HG03342 (cell line): Measurements from ENCODE around the gene SUSD1.
A peak's percentile ranks its signal among the peaks of the same experiment; 100 is the strongest.
"Not testable (repeated sequence)": the region's sequence is repeated elsewhere in the genome, so short reads cannot be mapped to it uniquely, and the experiment has no call there.

Experiments
- ATAC-seq: cut with Tn5 transposase; IDR thresholded peaks from one replicate; pipeline ENCODE4 v1.9.1; 2021; ENCODE audit warnings: mild to moderate bottlenecking, moderate library complexity; ENCODE audit not compliant: unreplicated experiment

Gene SUSD1

DNA sequence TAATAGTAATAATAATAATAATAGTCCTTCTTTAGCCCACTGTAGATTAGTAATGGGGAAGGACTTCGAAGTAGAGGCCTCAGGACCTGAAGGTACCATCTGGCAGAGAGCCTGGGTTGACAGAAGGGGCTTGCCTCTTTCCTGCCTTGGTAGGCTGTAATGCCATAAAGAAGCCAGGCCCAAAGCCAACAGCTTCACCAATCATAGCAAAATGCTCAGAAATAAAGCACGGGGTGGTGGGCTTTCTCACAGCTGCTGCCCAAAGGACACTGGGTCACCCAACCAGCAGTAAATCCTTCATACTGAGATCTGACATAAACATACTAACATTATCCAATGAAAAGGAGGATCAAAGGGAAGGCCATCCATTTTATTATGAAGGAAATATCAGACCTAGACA is 70.7 kb downstream of the SUSD1 start:
- no peak for ATAC-seq

DNA sequence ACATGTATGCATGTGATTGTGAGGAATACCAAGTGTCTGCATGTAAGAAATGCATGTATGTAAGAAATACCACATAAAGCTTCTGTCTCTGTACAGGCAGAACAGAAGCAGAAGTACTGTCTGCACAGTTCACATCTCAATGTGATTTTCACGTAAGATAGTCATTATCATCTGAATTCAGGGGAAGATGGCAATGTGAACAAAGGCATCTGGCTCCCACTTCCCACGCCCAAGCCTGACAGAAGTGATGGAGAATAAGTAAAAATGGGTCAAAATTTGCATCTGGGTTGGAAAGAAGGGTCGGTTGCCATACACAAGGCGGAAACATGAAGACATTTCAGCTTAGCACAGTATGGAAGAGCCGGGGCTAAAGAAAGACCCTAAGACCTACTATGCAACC is 71.7 kb downstream of the SUSD1 start:
- ATAC-seq, result no peak

DNA sequence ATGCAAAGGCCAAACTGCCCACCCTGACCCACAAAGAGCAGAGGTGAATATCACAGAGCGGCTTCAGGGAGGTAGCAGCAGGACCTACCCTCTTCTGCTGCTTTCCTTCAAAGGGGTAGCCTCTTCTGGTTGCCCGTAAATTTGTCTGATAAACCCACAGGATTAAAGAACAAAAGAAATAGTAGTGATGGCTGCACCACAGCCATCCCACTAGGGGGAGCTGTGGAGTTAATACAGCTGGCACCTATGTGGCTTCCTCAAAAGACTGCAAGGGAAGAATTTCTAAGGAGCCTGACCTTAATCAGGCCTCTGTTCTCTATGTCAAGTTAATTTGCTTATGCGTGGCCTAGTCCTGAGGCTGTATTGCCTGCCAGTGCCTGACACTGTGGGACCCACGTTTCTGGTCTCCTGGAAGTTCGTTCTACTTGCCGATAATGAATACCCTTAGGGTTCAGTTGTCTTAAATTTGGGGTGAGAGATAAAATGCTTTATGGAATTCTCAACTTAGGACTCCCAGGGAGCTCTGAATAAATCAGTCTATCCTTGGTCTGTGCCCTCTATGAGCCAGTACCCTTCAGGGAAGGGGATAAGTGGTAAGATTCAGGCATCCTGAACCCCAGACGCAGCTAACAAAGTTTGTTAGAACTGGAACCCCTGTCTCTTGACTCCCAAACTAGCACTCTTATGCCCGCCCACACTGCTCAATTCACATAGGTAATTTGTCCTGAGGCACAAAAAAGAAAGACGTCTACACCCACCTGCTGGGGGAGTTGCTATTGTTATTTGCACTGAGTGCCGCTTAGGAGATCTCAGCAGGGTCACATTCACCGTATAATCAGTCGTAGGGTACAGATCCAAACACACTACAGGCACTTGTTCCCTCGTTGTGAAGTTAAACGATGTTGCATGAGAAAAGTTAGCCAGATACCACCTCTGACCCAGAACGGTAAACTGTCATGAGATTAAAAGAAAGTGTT is 77.1 kb downstream of the SUSD1 start:
- peak; percentile 49 for ATAC-seq

DNA sequence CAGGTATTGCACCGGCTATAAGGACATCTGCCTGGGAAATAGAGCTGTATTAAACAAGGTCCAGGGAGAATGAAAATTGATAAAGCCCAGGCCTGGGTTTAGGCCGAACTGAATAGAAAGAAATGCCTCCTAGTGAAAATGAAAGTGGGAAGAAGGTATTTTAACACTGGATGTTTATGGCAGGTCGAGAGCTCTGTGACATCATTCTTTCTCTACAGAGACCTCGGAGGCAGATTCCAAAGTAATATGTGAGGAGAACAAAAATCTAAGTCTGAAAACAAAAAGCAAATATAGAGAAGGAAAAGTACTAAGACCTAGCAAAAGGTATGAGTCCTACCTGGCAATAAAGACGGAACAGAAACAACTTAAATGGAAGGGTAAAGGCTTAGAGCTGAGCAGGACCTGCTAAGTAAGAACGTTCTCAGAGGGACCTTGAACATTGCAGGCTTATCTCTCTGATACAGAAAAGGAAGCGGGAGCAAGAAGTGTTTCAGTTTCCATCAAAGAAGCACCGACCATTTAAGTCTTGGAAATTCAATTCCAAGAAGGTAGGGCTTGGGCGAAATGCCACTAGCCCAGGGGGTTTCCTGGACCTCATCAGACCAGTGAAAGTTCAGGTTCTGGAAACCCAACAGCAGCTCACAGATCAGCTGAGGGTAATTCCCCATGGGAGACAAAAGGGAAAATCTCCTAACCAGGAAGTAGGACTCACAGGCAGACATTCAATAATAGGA is 80.0 kb downstream of the SUSD1 start:
- no peak for ATAC-seq

DNA sequence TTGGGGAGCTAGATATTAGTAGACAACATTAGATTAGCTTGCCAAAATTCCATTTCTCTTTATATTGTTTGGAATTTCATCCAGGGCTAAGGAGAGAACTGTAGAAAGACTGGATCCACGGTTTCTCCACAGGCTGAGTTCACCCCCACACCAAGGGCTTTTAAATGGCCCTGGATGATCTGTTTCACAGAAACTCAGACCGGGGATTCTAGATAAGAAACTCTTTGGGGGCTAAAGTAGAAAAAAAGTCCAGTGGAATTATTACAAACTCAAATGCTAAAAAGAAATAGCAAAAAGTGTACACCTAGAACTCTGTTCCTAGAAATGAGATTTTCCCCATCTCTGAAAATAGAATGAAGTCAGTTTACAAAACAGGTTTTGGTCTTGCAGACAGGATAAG is 80.9 kb downstream of the SUSD1 start:
- ATAC-seq, result no peak

DNA sequence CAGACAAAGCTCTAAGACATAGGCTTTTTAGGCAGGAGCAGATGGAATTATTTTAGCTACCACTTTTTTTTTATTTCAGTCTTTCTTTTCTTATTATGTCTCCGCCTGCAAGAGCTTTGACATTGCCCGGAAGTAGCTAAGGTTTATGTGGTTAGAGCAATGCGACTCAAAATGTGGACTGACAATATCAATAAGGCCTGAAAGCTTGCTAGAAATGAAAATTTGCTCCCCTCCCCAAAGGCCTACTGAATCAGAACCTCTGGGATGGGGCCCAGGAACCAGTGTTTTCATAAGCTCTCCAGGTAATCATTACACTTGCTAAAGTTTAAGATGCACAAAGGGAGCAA is 81.3 kb downstream of the SUSD1 start:
- no peak for ATAC-seq

DNA sequence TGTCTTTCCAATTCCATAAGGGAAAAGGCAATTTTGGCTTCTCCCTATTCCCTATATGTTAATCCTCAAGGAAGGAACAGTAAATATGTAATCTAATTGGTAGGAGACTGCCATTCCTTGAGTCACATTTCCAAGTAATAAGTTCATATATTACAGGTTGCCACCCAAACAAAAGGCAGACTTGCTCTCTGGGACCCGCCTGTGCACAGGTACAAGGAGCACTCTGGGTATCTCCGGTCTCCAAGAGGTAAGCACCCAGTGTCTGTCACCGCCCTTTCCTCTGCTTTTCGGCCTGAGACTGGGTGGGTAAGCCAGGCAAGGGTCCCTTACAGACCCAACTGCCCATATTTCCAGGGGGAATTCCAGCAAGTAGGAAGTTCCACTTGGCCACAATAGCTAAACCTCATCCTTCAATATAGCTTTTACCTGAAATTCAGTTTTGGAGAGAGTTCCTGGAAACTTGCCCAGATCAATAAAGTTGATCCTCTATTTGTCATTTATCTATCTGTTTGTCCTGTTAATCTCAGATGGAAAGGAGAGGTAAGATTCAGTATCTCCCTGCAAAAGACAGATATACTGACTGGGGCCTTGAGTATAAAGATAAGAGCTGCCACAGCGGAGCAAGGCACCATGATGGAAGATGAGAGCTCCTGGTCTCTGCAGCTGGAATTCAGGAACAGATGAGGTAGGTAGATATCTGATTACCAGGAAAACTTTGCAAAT is 81.8 kb downstream of the SUSD1 start:
- no peak for ATAC-seq

DNA sequence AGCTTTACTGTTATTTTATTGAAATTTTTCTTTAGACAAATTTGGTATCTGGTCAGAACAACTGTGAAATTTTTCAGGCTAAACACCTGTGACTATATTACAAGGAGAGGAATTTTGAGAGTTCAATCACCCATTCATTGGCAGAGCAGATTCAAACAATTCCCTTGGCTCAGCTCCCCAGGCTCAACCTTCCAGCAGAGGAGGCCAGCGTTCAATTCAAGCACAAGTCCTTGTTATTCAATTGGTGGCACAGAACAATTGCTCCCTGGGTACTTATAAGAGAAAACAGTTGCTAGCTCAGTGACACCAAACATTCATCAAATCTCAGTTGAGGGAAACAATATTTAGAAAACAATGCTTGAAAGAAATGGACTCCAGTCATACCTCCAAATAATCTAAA is 83.3 kb downstream of the SUSD1 start:
- no peak for ATAC-seq

DNA sequence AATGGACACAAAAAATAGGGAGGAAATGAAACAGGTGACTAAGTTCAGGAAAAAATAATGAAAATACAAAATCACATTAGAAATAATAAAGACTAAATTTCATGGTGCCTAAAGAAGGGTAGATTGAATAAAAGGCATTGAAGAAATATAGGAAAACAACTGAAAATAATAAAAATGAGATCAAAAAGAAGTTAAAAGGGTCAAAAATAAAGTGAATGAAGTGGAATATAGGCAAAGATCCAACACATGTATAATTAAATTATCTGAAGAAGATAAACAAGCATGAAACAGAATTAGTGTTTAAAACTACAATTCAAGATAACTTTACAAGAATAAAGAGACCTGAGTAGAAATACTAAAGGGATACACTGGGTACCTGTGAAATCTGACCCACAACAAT is 87.6 kb downstream of the SUSD1 start:
- no peak for ATAC-seq

DNA sequence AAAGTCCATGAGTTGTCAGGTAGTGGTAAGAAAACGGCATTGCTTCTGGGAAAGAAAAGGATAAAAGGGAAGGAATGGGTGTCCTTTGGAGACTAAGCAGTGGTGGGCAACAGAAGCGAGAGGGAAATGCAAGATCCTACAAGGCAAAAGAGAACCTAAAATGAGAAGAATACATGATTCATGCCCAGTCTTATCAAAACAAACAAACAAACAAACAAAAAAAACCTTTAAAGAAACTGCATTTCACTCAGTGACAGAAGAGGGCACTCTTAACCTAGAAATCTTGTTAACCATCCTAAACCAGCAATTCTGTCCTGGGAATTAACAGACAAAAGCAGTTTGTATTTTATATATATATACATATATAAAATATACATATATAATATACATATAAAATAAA is 88.5 kb downstream of the SUSD1 start:
- no peak for ATAC-seq

DNA sequence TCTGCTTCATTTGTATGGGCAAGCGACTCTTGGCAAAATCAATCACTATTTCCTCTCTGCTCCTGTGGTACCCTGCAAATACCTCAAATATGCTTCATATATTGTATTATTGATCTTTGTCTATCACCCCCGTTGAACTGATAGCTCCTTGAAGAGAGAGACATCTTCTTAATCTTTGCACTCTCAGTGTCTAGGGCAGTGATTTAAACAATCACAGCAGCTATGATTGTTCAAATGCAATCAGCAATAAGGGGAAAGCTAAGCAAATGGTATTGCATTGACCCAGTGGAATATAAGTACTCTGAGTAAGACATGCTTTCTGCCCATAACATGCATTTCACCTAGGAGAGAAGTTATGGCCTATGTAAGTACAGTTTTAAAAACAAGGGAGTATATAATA is 90.2 kb downstream of the SUSD1 start:
- no peak for ATAC-seq

DNA sequence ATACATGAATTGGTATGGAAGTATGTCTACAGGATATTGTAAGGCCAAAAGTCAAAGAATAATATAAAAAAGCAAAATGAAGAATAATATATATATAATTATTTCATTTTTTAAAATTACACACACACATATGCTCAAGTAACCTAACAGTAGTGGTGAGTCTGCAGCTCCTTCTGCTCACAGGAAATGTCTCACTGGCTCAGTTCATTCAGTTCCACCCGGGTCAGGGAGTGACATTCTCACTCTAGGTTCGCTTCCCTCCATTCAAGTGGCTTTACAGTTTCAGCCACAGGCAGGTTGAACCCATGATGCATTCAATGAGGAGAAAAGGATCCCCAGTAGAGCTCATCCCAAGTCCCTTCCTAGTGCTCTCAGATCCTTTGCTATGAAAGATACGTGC is 90.8 kb downstream of the SUSD1 start:
- ATAC-seq, result no peak

DNA sequence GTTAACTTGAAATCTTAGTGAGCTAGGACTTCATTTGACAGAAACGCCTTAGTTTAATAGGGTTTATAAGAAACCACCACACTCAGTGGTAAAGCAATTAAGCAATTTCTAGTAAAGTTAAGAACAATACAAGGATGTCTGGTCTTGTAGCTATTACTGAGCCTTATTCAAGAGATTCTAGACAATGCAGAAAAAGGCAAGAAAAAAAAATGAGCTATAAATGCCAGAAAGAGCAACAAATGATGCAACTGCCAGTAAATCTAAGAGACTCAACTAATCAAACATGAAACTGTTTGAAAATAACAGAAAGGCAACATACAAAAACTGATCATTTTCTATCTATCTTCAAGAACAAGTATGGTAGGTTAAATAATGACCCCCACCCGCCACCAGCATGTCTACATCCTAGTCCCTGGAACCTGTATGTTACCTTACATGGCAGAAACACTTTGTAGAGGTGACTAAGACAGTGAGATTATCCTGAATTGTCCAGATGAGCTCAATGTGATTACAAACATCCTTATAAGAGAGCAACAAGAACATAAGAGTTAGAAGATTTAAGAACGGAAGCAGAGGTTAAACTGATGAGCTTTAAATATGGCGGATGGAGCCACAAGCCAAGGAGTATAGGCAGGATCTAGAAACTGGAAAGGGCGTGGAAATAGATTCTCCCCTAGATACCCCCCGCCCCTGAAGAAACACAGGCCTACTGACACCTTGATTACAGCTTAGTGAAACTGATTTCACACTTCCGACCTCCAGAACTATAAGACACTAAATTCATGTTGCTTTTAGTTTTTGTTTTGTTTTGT is 93.0 kb downstream of the SUSD1 start:
- no peak for ATAC-seq

DNA sequence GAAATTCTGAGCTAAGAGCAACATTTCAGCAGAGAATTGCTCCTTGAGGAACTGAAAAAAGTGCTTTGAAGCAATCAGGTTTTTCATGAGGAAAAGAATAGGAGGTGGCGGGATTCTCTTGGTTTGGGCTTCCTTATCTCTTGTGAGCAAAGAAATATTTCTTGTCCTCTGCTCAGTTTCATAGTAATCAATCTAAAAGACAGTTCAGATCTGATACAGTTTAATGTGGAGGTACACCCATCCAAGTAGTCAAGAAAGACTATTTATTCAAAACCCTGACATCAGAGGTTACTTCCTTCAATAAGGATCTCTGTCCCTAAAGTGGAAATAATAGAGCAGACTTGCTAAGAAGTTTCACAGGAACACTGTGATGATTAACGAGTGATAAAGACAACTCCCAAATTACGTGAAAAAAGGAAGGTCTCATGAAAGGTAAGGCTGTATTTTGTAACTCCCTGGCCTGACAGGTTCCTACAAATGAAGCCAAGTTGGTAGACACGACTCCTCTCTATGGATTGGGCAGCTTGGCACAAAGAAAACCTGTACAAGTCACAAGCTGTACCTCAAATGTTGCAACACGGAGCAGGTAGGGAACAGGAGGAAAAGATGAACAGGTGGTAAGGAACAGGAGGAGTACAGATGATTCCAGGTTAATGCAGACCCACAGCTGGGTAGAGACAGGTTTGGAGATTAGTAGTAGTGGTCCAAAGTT is 94.1 kb downstream of the SUSD1 start:
- ATAC-seq, result no peak

DNA sequence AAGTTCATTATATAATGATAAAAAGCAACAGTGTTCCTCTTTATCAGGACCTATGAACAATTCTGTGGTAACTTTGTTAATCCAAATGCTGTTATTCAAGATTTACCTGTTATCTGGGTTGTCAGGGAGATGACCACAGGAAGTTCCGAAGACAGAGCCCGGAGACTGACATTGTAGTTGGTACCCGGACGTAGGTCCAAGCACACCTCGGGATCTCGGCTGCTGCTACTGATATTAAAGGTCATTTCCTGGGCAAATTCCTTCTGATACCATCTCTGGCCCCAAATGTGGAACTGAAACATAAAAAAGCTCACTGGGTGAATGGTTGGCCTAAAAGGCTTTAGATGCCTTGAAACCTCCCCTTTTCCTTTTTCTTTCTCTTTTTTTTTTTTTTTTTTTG is 96.7 kb downstream of the SUSD1 start:
- peak; percentile 75 for ATAC-seq

DNA sequence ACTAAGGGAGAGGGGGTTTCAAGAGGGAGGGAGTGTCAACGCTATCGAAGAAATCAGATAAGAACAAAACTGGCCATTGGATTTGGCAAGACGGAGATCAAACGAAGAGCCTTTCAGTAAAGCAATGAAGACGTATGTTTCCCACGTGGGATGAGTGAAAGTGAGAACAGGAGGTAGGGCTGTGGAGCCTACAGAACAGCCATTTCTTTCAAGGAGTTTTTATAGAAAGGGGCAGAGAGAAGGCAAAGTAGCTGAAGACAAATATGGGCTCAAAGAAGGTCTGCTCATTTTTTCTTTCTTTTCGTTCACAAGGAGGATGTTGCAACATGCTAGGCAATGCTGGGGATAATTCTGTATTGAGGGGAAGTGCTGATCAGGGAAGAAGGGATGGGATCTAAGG is 98.3 kb downstream of the SUSD1 start:
- ATAC-seq, result no peak

DNA sequence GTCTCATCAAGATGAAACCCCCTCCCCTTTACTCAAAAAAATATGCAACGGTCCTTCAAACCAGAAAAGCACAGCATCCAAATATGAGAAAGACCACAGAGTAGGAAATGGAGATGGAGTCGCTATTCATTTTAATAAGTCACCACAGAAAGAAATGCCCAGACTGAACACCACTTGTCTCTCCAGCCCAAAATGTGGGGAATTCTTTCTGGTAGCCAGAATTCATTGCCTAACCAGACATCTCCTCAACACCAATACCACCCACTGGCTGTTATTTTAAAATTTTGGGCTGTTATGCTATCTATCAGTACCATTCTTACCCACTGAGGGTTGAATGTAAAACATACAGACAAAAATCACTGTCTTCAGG is 100.1 kb downstream of the SUSD1 start:
- ATAC-seq, result no peak

DNA sequence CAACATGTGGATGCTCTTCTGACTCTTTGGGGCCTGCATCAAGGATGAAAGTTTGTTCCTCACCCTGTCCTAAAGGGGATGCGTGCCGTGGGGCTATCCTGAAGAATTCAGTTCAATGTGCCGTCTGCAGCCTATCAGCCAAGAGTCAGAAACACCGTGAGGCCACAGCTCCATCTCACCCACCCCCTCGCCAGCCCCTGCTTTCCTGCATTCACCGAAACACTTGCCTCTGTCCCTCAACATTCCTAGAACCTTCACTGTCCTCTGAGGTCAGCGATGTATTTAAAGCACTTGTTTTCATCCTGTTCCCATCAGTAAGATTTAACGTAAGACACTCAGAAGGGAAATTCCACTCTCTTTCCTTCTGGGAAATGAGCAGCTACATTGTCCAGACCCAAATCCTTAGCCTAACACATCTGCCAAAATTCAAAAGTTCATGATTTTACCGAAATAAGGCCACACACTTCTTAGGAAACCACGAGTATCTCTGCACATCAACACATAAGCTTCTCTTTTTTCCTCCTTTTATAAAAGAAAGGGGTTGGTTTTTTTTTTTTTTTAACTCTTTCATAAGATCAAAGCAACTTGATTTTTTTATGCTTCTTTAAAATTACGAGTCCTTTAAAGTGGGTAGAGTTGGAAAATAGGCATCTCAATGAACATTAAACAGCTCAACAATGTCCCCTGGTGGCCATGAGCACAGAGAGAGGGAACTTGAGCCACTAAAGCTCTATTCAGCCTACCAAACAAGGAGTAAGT is 100.7 kb downstream of the SUSD1 start:
- ATAC-seq, result no peak

DNA sequence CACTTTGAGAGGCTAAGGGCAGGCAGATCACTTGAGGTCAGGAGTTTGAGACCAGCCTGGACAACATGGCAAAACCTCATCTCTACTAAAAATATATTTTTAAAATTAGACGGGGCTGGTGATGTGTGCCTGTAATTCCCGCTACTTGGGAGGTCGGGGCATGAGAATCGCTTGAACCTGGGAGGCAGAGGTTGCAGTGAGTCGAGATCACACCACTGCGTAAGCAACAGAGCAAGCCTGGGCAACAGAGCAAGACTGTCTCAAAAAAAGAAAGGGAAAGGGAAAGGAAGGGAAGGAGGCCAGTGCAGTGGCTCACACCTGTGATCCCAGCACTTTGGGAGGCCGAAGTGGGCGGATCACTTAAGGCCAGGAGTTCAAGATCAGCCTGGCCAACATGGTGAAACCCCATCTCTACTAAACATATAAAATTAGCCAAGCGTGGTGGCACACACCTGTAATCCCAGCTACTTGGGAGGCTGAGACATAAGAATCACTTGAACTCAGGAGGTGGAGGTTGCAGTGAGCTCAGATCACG is 101.4 kb downstream of the SUSD1 start:
- not testable (repeated sequence) for ATAC-seq
